Measurements from ENCODE around the gene GMPR2.
A peak's percentile ranks its signal among the peaks of the same experiment; 100 is the strongest.

GMPR2 gene

GRCh38 chr14:24232645-24233537 is at the start of gene GMPR2:
GMPR2 (plus strand) TSS chr14:24232929; CDS start chr14:24233254, 325 bp downstream.
- DNase-seq = no peak

GRCh38 chr14:24183014-24183481 is 49.7 kb upstream of the GMPR2 start:
- DNase-seq = no peak

- DNase-seq = no peak
Measured at GRCh38 chr14:24184104-24184970, 48.4 kb upstream of the GMPR2 start.

GRCh38 chr14:24185026-24185425 is 47.7 kb upstream of the GMPR2 start:
- no peak for DNase-seq

GRCh38 chr14:24185741-24186140 is 47.0 kb upstream of the GMPR2 start:
- DNase-seq = no peak

- no peak for DNase-seq
Measured at GRCh38 chr14:24186831-24187538, 45.7 kb upstream of the GMPR2 start.

GRCh38 chr14:24187539-24187915 is 45.2 kb upstream of the GMPR2 start:
- DNase-seq = no peak

- peak; percentile 93 to 95 for DNase-seq
Measured at GRCh38 chr14:24188251-24189058, 44.3 kb upstream of the GMPR2 start, which contains the start of gene IPO4. IPO4 (minus strand) TSS chr14:24188816; CDS start chr14:24188787, 29 bp downstream.

- no peak for DNase-seq
Measured at GRCh38 chr14:24189059-24189375, 43.7 kb upstream of the GMPR2 start.

- no peak for DNase-seq
Measured at GRCh38 chr14:24189460-24189859, 43.3 kb upstream of the GMPR2 start.

GRCh38 chr14:24190416-24190815 is 42.3 kb upstream of the GMPR2 start:
- no peak for DNase-seq

- no peak for DNase-seq
Measured at GRCh38 chr14:24192933-24193332, 39.8 kb upstream of the GMPR2 start.

- DNase-seq = no peak
Measured at GRCh38 chr14:24194186-24194872, 38.4 kb upstream of the GMPR2 start.

GRCh38 chr14:24194873-24195185 is 37.9 kb upstream of the GMPR2 start:
- DNase-seq = no peak

GRCh38 chr14:24195186-24196070 is 37.3 kb upstream of the GMPR2 start, which contains the start of gene TM9SF1:
TM9SF1 (minus strand) TSS chr14:24195441; CDS start chr14:24195019, 422 bp downstream.
- DNase-seq = peak; percentile 89 to 92

GRCh38 chr14:24196071-24197055 is 36.4 kb upstream of the GMPR2 start:
- no peak for DNase-seq

- DNase-seq = no peak
Measured at GRCh38 chr14:24197056-24197450, 35.7 kb upstream of the GMPR2 start.

GRCh38 chr14:24198814-24199524 is 33.8 kb upstream of the GMPR2 start:
- no peak for DNase-seq

GRCh38 chr14:24202538-24202937 is 30.2 kb upstream of the GMPR2 start:
- peak in 1 of 2 experiments; percentile 9 for DNase-seq
